A673 (cell line): Measurements from ENCODE around the gene PSMD13.

ENCODE experiments used
- CTCF ChIP-seq: fragments of 300-800, 200-600 bp; sonication (generic); conservative IDR thresholded peaks from 2 replicates; pipeline ENCODE4 v1.5.1; 2017; ENCODE audit warnings: low read depth, mild to moderate bottlenecking, antibody characterized with exemption, low read length, moderate library complexity, mixed read lengths
- EZH2 ChIP-seq: fragments of 200-600 bp; sonication (generic); IDR thresholded peaks from 2 replicates; pipeline ENCODE4 v1.6.1; 2017; ENCODE audit warnings: borderline replicate concordance, low read depth, mild to moderate bottlenecking, mixed read lengths, antibody characterized with exemption, low read length; ENCODE audit not compliant: poor library complexity, severe bottlenecking

- TF ChIP-seq EZH2 (no peak), CTCF (no peak)
These were observed 45.4 kb downstream of the PSMD13 start for GRCh38 chr11:282171-282570.
